AG04449 (cell line): Measurements from ENCODE around the gene ZNF628.

Experiments used
- CTCF ChIA-PET: fragments of 350-600 bp; formaldehyde crosslinking; extraction: SDS; loops from one replicate; lab custom pipeline; 2021; ENCODE audit warnings: antibody characterized with exemption; lab: Yijun Ruan, JAX
- POLR2A ChIA-PET: fragments of 400-600, 350-600 bp; formaldehyde crosslinking; extraction: SDS; loops from one replicate; lab custom pipeline; 2020; ENCODE audit warnings: antibody characterized with exemption, inconsistent platforms; lab: Yijun Ruan, JAX
- DNase-seq: peaks from one replicate; pipeline ENCODE4 v3.0.0-alpha.2; 2010; ENCODE audit warnings: low read depth, low spot score
- H3K4me3 ChIP-seq: 2 replicates; pipeline ENCODE4 v1.5.1; 2011; ENCODE audit warnings: low read depth, mild to moderate bottlenecking, control low read depth, low read length
- TF ChIP-seq, protein P1 (sequence below): IDR thresholded peaks from one replicate; pipeline ENCODE4 v1.5.1; 2011; ENCODE audit warnings: mild to moderate bottlenecking, moderate library complexity, low read length, control low read depth, inconsistent platforms; ENCODE audit not compliant: insufficient read depth; ENCODE audit errors: missing control alignments

ZNF628 gene

DNA sequence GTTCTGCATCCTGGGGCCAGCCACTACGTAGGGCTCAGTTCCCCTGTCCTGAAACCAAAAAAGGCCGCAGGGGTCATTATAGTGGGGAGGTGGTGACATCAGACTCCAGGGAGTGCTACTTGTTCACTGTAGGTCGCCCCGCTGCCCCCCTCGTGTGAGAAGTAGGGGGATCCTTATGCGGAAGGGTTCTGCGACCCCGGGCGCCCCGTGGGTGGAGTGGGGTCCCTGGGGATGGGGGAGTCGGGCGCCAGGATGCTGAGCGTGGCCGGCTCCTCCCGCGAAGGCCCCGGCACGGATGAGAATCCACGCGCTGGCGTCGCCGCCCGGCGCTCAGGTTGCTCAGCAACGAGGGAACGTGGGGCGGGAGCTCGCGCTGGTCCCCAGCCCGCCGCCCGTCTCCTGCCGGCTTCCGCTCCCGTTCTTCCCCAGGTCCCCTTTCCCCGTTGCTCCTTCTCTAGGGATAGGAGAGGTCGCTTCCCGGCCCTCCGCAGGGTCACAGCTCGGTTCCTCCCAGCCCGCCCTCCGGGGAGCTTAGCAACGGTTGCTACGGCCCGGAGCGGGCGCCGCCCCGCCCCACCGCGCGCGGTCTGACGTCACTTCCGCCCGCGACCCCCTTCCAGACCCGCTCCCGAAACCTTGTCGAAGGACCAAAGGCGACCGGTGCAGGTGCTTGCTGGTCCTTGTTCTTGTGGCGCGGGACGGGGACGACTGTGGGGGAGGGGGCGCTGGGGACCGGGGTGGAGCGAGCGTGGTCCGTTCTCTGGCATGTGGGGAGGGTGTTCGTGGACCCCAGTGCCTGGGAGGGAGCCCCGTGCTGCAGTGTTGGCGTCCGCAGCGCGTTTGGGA lies 8.4 kb downstream of the ZNF628 start, which contains the start of gene NAT14:
Gene NAT14 (plus strand): TSS at position 596 of the 846 bp plus-strand sequence. CDS start 521 bp downstream, outside the sequence.
- POLR2A ChIA-PET: interaction anchor here (0.6 to 5.2 kb wide), 3 partner anchors 7 to 77 kb away, joined by 3 to 44 read pairs (median 6); partner anchors contain the start of genes UBE2S and ZNF628
- DNase-seq: no peak
- CTCF ChIA-PET: interaction anchor here (1.1 to 17.6 kb wide), 5 partner anchors 14 to 148 kb away, joined by 3 to 173 read pairs (median 5); no protein-coding TSS in a partner anchor
- TF ChIP-seq, protein P1, sequence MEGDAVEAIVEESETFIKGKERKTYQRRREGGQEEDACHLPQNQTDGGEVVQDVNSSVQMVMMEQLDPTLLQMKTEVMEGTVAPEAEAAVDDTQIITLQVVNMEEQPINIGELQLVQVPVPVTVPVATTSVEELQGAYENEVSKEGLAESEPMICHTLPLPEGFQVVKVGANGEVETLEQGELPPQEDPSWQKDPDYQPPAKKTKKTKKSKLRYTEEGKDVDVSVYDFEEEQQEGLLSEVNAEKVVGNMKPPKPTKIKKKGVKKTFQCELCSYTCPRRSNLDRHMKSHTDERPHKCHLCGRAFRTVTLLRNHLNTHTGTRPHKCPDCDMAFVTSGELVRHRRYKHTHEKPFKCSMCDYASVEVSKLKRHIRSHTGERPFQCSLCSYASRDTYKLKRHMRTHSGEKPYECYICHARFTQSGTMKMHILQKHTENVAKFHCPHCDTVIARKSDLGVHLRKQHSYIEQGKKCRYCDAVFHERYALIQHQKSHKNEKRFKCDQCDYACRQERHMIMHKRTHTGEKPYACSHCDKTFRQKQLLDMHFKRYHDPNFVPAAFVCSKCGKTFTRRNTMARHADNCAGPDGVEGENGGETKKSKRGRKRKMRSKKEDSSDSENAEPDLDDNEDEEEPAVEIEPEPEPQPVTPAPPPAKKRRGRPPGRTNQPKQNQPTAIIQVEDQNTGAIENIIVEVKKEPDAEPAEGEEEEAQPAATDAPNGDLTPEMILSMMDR: no peak
- peak within 1 kb of the TSS; percentile 76 for H3K4me3 ChIP-seq

DNA sequence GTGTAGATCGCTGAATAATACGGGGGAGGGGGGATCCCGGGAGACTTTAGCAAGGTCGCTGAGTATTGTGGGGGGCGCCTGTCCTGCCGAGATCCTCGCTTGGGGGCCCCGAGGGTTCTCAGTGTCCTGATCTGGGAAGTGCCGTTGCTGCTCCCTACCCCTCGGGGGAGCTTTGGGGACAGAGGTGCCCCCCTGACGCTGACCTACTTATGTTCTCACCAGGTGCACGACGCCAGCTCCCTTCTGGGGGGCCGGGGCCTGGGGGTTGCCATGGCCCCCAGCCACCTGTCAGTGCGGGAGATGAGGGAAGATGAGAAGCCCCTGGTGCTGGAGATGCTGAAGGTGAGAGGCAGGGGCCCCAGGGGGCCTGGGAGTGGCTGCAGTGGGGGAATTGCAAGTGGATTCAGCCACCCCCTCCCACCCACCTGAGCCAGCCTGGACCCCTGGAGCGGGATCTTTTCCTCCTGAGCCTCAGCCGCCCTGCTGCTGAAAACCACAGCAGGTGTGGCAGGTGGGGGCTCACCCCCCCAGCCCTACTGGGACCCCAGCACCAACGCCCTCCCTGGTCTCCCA lies 9.1 kb downstream of the ZNF628 start:
- peak overlapping the region; percentile 76 for H3K4me3 ChIP-seq
- DNase-seq: no peak
- POLR2A ChIA-PET: interaction anchor here (1.2 to 5.2 kb wide), 3 partner anchors 8 to 78 kb away, joined by 3 to 44 read pairs (median 6); partner anchors contain the start of genes UBE2S and ZNF628
- TF ChIP-seq, protein P1: no peak
- CTCF ChIA-PET: interaction anchor here (1.1 to 17.6 kb wide), 6 partner anchors 15 to 148 kb away, joined by 3 to 173 read pairs (median 5); no protein-coding TSS in a partner anchor

DNA sequence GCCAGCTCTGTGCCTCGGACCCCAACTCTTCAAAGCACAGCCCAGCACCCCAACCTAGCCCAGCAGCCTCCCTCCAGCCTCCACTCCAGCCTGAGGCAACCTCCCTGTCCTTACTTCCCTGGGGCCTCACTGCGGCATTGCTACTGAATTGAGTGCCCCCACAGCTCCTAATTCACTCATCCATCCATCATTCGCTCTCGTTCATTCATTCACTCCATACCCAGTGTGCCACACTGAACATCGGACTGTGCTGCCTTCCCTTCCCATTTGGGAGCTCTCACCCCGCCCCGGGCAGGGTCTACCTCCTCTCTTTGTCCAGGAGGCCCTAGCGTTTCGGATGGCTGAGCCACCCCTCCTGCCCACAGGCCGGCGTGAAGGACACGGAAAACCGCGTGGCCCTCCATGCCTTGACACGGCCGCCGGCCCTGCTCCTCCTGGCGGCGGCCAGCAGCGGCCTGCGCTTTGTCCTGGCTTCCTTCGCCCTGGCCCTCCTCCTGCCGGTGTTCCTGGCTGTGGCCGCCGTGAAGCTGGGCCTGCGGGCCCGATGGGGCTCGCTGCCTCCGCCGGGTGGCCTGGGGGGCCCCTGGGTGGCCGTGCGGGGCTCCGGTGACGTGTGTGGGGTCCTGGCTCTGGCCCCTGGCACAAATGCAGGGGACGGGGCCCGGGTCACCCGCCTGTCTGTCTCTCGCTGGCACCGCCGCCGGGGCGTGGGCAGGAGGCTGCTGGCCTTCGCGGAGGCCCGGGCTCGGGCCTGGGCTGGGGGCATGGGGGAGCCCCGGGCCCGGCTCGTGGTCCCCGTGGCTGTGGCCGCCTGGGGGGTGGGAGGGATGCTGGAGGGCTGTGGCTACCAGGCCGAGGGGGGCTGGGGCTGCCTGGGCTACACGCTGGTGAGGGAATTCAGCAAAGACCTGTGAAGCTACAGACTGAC lies 9.9 kb downstream of the ZNF628 start:
- H3K4me3 ChIP-seq: peak overlapping the region; percentile 76
- DNase-seq: no peak
- CTCF ChIA-PET: interaction anchor here (0.6 to 17.6 kb wide), 9 partner anchors 8 to 167 kb away, joined by 3 to 173 read pairs (median 5); no protein-coding TSS in a partner anchor
- POLR2A ChIA-PET: interaction anchor here (0.9 to 5.2 kb wide), 10 partner anchors 9 to 168 kb away, joined by 3 to 44 read pairs (median 4); partner anchors contain the start of genes ISOC2, U2AF2, UBE2S and ZNF628
- TF ChIP-seq, protein P1: no peak

DNA sequence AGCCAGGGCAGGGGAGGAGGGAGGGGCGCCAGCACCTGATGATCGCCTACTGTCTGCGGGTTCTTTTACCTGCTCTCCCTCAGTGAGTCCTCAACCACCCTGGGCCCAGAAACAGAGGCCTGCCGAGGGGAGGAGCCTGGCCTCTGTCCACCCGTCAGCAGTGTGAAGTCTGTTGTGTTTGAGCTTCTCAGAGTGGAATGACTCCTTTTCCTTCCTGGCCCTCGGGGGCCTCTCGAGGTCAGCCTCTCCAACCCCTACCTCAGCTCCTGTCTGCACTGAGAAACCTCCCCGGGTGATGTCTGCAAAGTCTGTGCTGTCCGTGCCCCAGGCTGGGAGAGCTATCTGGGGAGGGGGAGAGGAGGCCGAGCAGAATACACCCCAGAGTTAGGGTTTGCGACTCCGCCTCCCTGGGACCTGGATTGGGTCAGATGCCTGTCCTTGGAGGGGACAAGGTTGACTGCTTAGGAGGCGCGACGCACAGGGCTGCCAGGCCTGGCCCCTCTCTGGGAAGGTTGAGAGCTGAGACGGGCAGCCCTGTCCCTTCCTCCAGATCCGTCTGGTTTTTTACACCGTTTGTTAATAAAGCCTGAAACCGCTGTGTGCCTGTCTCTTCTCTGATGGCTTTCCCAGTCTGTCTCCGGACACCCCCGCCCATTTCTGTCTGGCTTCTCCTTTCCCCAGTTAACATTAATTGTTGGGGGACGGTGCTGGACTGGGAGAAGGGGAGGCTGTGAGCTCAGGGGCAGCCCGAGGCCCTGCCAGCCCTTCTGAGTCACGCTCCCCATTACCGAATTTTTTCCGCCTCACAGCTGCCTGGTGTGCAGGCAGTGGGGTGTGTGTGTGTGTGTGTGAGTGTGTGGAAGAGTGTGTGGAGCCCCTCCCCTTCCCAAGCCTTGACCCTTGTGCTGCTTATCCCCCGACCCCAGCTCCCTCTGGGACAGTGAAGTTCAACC lies 10.8 kb downstream of the ZNF628 start:
- TF ChIP-seq, protein P1: no peak
- POLR2A ChIA-PET: interaction anchor here (0.6 to 5.2 kb wide), 14 partner anchors 9 to 346 kb away, joined by 3 to 44 read pairs (median 4); partner anchors contain the start of genes ISOC2, U2AF2, UBE2S and ZNF580
- CTCF ChIA-PET: interaction anchor here (0.6 to 17.6 kb wide), 10 partner anchors 7 to 166 kb away, joined by 3 to 173 read pairs (median 5); no protein-coding TSS in a partner anchor
- DNase-seq: peak; percentile 87
- peak overlapping the region; percentile 44 for H3K4me3 ChIP-seq
